T follicular helper cell (primary cell): ENCODE results near the gene PUSL1.

Experiments
- DNase-seq: peaks from one replicate; pipeline ENCODE4 v3.0.0-alpha.2; 2020; ENCODE audit warnings: low read depth

The PUSL1 gene

DNA sequence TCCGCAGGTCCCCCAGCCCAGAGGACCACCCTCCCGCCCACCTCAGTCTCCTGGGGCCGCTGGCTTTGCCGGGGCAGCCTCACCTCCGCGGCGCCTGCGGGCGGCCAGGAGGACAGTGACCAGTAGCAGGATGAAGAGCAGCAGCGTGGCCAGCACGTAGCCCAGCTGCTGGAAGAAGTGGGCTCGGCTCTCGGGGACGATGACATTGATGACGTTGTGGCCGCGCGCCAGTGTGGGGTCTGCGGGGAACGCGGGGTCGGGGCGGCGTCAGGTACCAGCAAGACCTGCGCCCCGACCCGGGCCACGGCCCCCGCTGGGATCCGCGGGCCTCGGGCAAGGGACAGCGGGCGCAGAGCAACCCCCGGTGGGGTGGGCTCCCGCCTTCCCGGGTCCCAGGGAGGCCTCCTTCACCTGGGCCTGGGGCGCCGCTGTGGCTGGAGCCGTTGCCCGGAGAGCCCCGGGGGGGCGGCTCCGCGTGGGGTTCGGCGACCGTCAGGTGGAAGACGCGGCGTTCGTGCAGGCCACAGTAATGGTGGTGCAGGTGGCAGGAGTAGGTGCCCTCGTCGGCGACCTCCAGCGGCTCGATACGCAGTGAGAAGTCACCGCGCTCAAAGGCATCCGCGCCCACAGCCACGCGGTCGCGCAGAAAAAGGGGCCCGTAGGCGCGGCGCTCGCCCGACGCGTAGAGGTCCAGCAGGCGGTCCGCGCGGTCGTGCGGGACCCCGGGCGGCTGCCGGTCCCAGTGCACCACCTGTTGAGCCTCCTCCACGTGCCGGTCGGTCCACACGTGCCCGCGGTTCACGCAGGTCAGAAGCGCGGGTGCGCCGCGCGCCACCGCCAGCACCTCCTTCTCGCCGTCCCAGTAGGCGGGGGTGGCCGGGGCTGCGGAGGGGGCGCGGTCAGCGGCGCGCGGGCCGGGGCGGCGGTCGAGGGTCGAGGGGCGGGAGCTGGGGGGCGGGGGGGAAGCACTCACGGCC lies 46.2 kb downstream of the PUSL1 start:
- DNase-seq, result no peak

DNA sequence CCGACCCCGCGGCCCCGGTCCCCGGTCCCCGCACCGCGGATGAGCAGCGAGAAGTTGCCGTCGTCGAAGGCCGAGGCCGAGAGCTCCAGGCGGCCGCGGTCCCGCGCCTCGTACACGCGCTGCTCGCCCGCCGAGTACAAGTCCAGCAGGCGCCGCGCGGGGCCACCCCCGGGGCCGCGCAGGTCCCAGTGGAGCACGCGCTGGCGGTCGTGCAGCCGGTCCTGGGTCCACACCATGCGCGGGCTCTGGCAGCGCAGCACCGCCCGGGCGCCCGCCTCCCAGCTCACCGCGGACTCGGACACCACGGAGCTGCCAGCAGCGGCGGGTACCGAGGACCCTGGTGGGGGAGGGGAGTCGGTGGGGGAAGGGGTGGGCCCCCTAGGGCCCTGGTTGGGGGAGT lies 47.0 kb downstream of the PUSL1 start:
- no peak for DNase-seq

DNA sequence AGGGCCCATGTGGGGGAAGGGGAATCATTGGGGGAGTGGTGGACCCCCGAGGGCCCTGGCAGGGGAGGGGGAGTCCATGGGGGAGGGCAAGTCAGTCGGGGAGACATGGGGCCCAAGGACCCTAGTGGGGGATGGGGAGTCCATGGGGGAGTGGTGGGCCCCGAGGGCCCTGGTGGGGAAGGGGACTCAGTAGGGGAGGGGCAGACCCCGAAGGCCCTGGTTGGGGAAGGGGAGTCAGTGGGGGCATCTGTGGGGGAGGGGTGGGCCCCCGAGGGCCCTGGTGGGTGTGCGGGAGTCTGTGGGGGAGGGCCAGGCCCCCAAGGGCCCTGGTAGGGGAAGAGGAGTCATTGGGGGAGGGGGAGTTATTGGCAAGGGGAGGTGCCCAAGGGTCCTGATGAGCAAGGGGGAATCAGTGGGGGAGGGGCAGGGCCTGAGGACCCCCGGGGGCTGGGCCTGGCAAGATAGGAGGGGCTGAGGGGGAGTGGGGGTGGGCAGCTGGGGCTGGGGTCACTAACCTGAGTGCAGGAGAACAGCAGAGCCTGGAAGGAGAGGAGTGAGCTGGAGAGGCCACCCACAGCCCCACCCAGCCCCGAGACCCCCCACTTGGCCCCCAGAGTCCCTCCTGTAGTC lies 47.9 kb downstream of the PUSL1 start:
- DNase-seq, result no peak

DNA sequence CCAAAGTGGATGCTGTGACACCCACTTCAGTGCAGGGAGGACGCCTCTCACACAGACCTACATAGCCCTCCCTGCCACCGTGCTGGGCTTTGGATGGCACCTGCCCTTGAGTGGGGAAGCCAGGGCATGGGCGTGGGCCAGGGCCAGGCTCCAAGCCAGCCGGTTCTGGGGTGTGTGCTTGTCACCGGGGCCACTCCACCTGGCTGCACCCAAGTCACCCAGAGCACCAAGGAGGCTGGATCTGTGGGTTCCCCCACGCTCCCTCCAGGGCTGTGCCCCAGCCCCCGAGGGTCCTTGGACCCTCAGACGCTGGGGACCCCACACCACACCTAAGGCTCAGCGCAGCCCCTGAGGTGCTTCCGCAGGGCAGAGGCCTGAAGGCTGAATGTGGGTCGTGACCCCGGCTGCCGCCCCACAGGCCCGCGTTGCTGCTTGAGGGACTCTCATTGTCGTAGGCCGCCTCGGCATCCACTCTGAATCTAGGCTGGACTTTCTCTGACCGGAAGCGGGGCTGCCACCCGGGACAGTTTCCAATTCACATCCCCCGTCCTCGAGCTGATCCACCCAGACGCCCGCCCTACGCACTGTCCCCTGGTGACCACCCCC lies 48.5 kb downstream of the PUSL1 start:
- no peak for DNase-seq

DNA sequence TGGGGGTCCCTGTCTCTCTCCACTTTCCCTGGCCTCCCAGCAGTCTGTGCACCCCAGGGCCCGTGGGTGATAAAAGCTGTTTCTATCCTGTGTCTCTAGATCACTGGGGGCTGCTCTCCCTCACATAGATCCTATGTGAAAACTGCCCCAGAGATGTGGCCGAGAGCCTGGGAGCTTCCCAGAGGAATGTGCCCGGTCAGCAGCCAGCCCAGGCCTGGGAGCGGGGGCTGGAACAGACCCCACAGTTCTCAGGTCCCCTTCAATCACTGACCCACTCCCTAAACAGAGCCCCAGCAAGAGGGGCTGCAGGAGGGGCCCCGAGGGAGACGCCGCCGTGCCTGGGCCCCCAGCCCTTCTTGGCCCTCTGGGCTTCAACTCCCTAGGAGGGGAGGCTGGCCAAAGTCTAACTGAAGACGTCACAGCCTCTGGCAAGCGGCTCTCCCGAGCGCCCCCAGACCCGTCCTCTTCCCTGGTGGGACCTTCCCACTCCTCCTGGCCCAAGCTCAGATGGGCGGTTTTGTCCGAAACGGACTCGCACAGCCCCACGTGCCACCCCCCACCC lies 49.6 kb downstream of the PUSL1 start:
- no peak for DNase-seq

DNA sequence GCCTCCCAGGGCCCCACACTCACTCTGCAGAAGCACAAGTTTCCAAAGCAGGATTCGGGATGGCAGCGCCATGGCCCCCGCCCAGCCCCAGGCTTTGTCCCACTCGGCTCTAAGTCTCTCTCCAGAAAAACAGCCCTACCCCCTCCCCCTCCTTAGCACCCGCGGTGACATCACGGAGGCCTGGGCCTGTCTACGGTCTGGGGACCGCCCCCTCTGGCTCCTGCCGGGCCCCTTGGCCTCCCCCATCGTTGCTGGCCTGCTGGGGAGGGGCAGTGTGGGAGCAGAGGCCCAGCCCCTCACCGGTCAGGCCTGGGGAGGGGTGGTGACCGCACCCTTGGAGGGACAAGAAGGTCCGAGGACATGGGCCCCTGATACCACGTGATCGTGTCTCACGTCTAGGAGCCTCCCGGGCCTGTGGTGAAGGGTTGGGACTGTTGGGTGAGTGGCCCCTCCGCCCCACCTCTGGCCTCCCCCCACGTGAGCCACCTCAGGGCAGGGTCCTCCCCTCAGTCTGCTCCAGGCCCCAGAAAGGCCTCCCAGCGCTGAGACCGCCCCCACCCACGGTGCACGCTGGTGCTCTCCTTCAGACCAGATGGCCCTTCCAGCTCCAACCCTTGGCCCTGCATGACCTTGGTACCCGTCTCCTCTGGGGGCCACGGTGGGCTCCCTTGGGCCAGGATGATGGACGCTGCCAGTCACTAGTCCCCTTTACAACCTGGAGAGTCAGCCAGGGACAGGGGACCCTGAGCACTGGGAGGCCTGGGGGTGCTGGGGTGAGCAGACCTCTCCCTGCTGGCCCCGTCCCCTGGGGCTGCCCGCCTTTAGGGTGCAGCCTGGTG lies 50.3 kb downstream of the PUSL1 start, which contains the start of gene MXRA8:
TSS of gene MXRA8 (minus strand) at position 123 of the 839 bp plus-strand sequence. CDS start at position 72, 51 bp downstream.
- no peak for DNase-seq

DNA sequence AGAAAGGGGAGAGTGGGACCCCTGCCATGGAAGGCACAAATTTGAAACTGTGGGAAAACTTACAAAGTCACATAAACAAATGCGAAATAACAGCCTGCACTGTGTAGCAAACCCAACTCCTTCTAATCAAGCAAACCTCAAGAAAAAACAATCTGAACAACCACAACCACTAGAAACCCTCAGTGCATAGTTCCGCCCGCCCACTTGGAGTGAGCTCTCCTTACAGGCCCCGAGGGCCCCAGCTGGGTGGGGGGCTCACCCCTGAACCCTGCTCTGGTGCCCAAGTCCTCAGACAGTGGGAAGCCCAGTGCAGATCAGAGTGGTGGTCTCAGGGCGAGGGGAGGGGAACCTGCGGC lies 50.9 kb downstream of the PUSL1 start:
- DNase-seq, result no peak

DNA sequence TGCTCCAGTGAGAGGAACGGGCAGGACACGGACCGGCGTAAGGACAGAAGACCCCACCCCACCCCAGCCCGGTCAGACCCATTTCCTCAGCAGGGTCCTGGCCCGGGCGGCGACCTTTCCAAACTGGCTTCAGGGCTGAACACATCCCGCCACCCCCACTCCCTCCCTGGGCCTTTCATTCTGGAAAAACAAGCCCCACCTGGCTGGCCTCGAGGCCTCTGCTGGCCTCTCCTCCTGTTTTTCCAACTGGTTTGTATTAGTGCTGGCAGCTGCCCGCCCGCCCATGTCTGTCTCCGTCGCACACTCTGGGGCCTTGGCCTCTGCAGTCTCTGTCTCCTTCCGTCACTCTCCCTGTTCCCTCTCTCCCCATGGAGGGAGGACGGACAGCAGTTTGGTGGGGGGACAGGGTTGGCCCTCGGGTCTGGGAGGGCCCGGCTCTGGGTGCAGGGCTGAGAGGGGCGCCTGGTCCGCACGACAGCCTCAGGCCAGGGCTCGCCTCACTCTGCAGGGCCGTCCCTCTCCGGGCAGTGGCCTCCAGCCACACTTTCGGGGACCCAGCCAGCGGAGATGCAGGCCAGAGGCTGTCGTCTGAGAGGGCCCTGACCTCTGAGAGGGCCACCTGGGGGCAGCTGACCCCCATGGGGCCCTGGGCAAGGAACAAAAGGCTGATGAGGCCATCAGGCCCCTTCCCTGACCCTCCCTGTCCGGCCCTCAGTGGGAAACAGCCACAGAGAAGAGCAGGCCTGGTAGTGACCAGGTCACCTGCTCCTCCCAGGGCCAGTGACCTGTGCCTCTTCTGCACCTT lies 51.5 kb downstream of the PUSL1 start:
- no peak for DNase-seq

DNA sequence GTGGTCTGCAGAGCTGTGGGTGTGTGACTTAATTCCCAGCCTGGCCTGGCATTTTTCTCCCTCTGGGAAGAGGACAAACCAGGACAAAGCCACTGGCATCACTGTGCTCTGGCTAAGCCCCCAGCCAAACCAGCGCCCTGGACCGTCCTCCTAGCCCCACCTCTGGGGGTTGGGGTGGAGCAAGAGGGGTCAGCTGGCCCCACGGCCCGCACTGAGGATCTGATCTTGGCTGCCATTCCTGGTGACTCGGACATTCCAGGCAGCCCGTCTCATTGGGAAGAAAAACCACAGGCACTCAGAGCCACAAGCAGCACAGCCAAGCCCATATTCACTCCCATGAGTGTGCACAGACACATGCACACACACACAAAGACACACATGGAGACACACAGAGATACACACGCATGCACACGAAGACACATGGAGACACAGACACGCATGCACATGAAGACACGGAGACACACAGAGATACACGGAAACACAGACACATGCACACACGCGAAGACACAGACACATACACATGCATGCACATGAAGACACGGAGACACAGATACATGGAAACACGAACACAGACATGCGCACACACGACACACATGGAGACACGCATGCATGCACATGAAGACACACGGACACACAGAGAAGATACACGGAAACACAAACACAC lies 52.2 kb downstream of the PUSL1 start:
- no peak for DNase-seq
